HL-60 (cell line): ENCODE data around the gene RASSF8.

Source experiments
- SPI1 ChIP-seq: IDR thresholded peaks from 2 replicates; pipeline ENCODE4 v1.6.1; 2012; ENCODE audit warnings: low read depth, mild to moderate bottlenecking, borderline replicate concordance
- TF ChIP-seq, protein P1 (sequence below): IDR thresholded peaks from one replicate; pipeline ENCODE4 v1.5.1; 2011; ENCODE audit warnings: low read length, control low read depth, inconsistent platforms; ENCODE audit not compliant: insufficient read depth
- TF ChIP-seq, protein P2 (sequence below): IDR thresholded peaks from 2 replicates; pipeline ENCODE4 v1.6.1; 2012; ENCODE audit warnings: low read depth; ENCODE audit not compliant: insufficient replicate concordance

DNA sequence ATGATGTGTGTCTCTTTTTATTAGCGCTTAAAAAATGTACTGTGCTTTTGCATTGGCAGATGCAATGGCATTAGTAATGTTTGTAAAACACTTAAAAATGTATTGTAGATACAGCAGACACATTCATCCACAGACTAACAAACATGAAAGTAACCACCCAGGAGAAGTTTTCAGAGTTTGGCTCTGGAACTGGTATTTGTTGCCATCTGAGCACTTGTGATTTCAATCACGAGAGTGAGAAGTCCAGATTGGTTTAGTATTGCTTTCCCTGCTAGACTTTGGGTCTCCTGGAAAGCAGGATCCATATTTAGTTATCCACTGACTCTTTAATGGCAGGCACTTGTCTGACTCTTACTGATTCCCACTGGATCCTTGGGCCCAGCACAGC is 13.2 kb downstream of the RASSF8 start:
- no peak for TF ChIP-seq SPI1
- TF ChIP-seq, protein P1, sequence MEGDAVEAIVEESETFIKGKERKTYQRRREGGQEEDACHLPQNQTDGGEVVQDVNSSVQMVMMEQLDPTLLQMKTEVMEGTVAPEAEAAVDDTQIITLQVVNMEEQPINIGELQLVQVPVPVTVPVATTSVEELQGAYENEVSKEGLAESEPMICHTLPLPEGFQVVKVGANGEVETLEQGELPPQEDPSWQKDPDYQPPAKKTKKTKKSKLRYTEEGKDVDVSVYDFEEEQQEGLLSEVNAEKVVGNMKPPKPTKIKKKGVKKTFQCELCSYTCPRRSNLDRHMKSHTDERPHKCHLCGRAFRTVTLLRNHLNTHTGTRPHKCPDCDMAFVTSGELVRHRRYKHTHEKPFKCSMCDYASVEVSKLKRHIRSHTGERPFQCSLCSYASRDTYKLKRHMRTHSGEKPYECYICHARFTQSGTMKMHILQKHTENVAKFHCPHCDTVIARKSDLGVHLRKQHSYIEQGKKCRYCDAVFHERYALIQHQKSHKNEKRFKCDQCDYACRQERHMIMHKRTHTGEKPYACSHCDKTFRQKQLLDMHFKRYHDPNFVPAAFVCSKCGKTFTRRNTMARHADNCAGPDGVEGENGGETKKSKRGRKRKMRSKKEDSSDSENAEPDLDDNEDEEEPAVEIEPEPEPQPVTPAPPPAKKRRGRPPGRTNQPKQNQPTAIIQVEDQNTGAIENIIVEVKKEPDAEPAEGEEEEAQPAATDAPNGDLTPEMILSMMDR, result no peak
- TF ChIP-seq, protein P2, sequence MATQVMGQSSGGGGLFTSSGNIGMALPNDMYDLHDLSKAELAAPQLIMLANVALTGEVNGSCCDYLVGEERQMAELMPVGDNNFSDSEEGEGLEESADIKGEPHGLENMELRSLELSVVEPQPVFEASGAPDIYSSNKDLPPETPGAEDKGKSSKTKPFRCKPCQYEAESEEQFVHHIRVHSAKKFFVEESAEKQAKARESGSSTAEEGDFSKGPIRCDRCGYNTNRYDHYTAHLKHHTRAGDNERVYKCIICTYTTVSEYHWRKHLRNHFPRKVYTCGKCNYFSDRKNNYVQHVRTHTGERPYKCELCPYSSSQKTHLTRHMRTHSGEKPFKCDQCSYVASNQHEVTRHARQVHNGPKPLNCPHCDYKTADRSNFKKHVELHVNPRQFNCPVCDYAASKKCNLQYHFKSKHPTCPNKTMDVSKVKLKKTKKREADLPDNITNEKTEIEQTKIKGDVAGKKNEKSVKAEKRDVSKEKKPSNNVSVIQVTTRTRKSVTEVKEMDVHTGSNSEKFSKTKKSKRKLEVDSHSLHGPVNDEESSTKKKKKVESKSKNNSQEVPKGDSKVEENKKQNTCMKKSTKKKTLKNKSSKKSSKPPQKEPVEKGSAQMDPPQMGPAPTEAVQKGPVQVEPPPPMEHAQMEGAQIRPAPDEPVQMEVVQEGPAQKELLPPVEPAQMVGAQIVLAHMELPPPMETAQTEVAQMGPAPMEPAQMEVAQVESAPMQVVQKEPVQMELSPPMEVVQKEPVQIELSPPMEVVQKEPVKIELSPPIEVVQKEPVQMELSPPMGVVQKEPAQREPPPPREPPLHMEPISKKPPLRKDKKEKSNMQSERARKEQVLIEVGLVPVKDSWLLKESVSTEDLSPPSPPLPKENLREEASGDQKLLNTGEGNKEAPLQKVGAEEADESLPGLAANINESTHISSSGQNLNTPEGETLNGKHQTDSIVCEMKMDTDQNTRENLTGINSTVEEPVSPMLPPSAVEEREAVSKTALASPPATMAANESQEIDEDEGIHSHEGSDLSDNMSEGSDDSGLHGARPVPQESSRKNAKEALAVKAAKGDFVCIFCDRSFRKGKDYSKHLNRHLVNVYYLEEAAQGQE, result no peak
